Stimulated activated CD8-positive, alpha-beta memory T cell treated with anti-CD3 and anti-CD28 coated beads, Interleukin-12 subunit alpha, Interleukin-12 subunit beta, amount 100 ng/mL, for 24 hours (primary cell): Measurements from ENCODE around the gene TRMT2A.

Experiments used
- DNase-seq: peaks from one replicate; pipeline ENCODE4 v3.0.0-alpha.2; 2020; ENCODE audit errors: extremely low read depth

The TRMT2A gene

DNA sequence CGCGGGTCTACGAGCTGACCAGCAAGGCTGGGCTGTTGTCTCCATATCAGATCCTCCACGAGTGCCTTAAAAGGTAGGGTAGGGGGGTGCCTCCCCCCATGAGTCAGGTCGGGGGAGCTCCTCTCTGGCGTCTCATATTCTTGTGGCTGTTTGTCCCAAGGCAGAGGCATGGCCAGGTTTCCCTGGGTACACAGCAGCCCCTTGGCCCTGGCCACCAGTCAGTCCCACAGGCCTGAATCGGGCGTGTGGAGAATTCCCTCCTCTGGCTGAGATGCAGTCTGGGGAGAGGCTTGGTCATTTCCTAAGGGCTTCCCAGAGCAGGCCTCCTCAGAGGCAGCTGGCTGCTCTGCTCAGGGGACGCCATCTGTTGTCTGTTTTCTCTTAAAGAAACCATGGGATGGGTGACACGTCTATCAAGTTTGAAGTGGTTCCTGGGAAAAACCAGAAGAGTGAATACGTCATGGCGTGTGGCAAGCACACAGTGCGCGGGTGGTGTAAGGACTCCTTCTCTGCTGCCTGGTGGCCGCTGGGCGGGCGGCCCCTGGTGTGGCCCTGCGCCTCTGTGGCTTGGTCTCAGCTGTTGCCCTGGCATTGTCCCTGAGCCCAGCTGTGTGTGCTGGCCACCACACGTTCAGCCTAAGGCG, 10.7 kb downstream of the TRMT2A start:
- DNase-seq, result no peak

DNA sequence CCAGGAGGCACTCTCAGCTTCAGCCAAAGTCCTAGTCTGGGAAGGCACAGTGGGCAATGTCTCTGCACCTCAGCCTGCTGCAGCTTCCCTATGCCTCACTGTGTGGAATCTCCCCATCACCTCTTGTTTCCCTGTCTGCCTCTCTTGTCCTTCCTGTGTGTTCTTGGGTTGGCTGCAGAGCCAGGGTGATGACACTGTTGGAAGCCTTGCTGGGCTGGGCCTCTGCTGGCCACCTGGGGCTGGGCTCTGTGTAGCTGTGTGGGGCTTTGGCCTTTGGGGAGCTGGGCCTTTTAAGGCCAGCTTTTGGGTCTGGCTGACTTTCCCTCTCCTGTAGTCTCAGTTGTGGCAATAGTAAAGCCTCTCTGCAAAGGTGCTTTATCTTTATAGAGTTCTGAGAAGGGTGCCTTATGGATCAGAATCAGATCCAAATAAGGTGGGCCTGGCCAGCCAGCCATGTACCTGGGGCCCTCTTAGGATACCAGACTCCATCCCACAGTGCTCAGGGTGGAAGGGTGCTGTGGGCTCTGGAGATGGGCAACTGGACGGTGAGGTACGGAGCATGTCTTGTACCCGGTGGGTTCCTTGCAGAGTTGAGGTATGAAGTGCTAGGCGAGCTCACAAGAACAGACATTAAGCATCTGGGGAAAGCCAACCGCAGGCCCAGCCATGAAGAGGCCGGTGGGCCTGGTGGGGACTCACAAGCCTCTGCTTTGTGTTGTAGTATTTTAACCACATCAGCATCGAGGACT, 11.4 kb downstream of the TRMT2A start:
- no peak for DNase-seq

DNA sequence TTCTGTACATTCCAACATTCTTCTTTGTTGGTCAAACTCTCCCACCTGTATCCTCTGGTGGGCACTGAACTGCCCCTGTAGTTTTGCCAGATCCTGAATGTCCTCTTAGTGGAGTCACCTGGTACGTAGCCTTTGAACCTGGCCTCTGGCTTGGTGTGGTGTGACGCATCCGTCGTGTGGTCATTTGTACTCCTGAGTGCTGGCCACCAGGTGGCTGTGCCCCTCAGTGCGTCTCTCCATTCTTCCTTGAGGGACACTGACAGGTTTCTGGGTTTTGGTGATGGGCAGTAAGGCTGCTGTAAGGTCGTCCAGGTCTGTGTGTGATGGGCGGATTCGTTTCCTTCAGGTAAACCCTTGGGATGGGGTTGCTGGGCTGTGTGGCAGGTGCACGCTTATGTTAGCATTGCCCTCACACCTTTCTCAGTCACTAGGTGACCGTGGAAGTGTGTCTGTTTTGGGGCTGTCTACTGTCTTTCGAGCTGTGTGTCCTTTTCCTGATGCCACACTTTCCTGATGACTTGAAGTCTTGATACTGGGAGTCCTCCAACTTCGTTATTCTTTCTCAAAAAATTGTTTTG, 14.7 kb downstream of the TRMT2A start:
- no peak for DNase-seq

DNA sequence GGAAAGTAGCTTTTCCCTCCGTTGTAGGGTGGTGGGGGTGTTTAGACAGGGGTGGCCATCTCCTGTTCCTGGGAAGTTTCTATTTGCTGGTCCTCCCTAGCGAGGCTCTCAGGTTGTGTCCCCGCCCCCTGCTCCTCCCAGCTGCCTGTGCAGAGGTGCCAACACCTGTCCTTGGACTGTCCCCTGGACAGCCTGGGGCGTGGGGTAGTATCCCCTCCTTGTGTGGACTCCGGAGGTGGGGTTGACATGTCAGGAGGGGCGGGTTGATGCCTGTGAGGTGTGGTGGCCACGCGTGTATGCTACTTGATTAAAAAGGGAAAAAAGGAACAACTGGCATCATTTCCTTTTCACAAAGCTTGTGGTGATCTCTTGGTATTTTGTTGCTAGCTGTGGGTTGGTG, 15.4 kb downstream of the TRMT2A start:
- DNase-seq, result no peak

DNA sequence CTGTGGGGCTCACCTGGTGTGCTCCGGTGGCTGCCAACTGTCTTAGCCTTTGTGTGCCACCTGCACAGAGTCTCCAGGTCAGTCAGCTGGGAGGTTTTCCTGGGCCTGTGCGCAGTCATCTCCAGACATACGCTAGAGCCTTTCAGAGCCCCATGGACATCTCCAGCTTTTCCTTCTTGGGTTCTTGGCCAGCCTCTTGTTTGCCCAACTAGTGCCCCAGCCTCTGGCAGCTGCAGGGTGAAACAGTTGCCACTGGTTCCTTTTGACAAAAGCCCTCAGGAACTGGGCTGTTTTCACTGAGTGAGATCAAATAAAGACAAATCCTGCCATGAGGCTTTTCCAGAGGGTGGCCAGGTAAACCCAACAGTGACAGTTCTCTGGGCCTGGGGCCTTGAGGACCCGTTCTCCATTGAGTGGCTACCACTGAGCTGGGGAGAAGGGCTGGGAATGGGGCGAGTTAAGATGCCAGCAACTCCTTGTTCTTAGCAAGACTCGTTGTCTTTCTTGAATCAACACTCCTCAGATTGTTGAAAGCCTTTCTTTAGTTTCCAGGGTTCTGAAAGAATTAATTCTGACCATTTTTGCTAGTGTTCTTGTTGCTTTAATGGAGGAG, 17.8 kb downstream of the TRMT2A start:
- no peak for DNase-seq

DNA sequence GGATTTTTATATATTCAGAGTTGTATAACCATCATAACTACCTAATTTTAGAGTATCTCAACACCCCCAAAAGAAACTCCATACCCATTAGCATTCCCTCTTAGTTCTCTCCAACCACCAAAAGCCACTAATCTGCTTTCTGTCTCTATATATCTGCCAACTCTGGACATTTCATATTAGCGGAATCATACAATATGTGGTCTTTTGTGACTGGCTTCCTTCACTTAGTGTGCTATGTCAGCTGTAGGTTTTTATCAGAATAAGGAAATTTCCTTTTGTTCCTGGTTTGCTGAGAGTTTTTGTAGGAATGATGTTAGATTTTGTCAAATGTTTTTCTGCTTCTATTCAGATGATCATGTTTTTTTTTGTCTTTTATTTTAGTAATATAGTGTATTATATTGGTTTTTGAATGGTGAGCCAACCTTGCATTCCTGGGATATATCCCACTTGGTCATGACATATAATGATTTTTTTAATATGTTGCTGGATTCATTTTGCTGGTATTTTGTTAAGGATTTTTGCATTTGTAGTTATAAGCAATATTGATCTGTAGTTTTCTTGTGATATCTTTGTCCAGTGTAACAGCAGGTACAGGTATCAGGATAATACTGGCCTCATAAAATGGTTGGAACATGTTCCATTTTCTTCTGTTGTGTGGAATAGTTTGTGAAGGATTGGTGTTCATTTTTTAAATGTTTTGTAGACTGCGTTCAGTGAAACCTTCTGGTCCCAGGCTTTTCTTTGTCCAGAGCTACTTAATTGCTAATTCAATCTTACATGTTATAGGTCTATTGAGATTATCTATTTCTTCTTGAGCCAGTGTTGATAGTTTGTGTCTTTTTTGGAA, 20.2 kb downstream of the TRMT2A start:
- no peak for DNase-seq

DNA sequence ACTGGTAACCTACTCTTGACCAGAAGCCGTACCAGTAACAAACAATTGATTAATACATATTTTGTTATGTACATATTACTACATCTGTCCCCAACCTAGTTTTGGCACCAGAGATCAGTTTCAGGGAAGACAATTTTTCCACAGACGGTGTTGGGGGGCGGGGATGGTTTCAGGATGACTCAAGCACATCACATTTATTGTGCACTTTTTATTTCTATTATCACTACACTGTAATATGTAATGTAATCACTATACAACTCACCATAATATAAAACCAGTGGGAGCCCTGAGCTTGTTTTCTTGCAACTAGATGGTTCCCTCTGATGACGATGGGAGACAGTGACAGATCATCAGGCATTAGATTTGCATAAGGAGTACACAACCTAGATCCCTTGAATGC, 21.5 kb downstream of the TRMT2A start:
- no peak for DNase-seq

DNA sequence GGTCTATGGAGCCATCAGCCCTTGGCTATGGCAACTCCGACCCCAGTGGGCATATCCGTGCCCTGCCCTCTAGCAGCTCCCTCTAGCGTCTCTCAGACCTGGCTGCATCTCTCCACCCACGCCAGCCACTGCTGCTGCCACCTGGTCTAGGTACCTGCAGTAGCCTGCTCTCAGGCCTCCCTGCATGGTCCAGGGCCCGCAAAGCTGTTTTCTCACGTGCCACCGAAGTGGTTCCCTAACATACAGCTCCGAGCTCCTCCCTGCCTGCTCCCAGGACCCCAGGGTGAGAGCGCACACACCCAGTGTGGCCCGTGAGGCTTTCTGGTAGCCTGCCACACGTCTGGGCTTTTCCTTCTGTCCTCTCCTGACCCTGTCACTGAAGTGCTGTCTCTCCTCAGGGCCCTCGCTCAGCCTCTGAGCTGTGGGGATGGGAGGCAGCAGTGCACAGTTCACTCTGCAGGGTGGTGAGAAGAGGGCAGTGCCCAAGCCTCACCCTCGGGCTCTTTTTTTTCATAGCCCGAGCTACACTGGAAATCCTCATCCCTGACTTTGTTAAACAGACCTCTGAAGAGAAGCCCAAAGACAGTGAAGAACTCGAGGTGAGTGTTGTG, 22.7 kb downstream of the TRMT2A start:
- DNase-seq, result no peak

DNA sequence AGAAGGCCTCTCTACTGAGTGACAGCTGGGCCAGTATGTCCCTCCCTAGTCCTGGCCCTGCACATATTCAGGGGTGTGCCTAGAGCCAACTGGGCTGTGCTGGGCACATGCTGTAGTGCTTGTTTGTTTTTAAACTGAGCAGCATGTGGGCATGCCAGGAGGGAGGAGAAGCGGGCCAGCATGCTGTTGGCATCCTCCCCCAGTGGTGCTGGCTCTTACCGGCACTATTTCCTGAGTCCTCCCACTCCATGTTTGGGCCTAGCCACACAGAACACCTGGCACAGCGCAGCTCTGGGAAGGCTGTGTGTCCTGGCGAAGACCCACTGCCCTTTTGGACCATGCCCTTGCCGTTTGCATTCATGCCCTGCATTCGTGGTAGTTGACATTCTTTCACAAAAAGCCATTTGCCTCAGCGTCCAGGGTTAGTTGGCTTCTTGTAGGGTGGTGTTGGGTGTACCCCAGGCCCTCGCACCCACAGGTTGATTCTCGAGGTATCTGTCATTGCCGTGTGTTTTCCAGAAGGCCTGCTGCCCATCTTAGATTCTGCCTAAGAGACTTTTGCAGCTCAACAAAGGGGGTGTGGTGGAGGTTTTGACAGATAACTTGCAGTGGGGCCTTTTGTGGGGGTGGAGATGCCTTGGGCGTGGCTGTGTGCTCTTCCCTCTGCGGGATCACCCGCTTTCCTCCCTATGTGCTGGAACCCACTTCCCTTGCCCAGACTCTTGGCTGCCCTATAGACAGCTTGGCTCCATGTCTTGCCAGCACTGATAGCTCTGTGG, 23.4 kb downstream of the TRMT2A start:
- DNase-seq, result no peak

DNA sequence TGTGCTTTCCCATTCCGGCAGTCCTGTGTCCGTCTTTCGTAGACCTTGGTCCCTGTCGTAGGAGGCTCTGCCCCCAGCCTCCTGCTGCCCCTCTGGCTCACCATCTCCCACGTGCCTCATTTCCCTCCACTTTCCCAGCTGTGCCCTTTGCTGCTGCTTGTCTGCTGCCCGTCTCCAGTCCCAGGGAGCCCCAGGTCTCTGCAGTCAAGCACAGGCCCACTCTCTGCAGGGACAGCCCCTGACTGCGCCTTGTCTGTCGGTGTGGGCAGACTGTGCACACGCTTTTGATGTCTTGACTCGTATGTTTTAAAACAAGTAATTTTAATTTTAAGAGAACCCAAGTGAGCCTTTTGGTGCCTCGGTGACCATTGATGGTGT, 24.6 kb downstream of the TRMT2A start:
- DNase-seq, result no peak

DNA sequence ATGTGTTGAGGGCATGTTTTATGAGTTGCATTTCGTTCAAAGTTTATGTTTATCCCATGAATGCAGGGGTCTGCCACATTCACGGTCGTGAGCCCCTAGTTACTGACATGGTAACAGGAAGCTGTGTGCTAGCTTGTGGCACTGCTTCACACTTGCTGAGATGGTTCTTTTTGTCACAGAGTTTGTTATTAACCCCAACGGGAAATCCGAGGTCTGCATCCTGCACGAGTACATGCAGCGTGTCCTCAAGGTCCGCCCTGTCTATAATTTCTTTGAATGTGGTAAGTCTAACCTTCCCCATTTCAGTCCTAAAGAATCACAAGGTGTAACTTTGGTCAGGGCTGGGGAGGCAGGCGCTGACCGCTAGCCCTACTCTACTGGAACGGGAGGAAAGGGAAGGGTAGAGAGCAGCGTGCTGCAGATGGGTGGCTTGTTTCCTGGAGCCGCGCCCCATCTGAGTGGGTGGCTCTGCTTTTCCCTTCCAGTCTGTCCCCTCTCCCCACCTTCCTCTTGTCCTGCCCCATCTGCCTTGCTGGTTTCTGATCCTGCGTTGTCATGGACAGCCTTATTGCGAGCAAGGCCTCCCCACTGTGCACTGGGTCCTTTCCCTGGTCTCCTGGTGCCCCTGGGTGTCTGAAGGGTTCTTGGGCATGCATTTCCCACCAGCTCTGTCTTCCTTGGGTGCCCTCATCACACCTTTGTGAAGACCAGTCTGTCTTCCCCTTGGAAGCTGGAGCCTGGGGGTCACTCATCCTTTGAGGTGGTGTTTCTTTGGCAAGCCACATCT, 25.1 kb downstream of the TRMT2A start:
- no peak for DNase-seq

DNA sequence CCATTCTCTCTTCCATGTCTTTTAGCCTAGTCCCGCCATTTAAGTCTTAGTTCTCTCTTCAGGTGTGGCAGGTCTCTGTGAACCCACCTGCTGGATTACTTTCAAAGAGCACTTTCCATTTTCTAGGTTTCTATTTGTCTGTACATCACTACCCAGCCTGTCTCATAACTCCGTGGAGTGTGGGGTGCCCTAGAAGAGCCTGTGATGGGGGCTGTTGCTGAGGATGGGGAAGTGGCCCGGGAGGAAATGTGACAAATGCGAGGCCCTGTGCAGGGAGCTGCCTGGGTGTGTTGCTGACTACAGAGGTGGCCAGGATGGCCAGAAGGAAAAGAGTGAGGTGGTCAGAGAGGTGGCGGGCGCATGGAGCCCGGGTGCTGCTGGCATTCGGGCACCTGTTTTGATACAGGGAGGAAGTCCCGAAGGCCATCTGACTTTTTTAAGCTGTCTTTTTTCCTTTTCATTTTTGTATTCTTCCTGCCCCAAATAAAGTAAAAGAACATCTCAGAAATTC, 26.2 kb downstream of the TRMT2A start:
- DNase-seq, result no peak

DNA sequence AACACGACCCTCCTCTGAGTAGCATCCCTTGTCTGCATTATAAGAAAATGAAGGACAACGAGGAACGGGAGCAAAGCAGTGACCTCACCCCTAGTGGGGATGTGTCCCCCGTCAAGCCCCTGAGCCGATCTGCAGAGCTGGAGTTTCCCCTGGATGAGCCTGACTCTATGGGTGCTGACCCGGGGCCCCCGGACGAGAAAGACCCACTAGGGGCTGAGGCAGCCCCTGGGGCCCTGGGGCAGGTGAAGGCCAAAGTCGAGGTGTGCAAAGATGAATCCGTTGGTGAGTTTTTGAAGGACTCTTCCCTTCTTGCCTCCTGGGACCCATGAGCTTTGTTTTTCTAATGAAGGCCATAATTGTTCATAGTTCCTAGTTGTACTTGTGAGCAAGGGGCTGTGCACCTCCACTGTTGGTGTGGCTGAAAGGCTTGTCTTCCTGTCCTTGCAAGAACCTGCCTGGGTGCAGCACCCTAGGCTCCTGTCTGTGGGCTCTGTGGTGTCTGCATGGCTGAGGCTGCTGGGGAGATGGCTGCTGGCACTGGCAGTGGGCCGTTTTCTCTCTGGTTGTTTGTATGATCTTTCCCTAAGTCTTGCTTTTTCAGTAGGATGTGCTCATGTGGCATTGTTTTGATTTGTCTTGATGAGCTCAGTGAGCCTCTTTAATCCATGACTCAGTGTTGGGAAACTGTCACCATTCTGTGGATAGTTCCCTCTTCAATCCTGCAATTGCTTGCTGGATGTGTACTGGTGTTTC, 26.9 kb downstream of the TRMT2A start:
- DNase-seq, result no peak

DNA sequence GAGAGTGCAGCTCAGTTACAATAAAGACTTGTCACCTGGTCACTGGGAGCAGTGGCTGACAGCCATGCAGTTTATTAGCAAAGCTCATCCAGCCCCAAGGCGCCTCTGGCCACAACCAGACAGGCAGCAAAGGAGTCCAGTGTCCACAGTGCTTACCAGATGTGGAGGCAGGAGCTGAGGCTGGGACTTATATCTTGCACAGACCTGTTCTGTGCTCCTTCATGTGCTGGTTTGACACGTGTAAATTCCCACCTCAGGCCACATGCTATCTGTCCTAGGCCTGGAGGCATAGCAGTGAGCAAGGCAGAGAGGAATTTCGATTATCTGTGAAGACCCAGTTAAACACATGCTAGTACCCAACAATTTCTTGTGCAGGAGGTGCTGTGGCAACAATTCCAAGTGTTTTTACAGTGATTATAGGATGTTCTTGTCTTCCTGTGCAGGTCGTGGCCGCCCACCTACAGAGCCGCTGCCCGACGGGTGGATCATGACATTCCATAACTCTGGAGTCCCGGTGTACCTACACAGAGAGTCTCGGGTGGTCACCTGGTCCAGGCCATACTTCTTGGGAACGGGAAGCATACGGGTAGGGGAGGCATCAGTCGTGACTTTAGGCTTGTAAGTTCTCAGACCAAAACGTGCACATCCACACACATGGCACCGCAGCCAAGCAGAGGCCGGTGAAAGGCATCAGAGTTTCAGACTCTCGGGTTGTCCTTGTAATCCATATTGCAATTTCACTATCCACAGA, 27.6 kb downstream of the TRMT2A start:
- no peak for DNase-seq

DNA sequence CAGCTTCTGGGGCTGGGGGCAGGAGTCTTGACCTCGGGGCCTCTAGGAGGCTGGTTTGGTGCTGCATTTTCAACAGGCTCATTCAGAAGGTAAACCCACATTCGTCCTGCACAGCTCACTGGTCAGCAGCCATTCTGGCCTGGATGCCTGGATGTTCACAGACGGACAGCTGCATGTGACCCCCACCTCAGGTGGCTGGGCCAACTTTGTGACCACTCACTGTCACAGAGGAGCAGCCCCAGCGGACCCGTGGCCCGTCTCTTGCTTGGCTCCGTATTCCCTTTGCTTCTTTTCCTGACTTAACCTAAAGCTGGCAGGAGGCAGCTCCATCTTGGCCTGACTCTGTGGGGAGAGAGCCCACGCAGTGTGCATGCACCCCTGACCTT, 28.8 kb downstream of the TRMT2A start:
- no peak for DNase-seq

DNA sequence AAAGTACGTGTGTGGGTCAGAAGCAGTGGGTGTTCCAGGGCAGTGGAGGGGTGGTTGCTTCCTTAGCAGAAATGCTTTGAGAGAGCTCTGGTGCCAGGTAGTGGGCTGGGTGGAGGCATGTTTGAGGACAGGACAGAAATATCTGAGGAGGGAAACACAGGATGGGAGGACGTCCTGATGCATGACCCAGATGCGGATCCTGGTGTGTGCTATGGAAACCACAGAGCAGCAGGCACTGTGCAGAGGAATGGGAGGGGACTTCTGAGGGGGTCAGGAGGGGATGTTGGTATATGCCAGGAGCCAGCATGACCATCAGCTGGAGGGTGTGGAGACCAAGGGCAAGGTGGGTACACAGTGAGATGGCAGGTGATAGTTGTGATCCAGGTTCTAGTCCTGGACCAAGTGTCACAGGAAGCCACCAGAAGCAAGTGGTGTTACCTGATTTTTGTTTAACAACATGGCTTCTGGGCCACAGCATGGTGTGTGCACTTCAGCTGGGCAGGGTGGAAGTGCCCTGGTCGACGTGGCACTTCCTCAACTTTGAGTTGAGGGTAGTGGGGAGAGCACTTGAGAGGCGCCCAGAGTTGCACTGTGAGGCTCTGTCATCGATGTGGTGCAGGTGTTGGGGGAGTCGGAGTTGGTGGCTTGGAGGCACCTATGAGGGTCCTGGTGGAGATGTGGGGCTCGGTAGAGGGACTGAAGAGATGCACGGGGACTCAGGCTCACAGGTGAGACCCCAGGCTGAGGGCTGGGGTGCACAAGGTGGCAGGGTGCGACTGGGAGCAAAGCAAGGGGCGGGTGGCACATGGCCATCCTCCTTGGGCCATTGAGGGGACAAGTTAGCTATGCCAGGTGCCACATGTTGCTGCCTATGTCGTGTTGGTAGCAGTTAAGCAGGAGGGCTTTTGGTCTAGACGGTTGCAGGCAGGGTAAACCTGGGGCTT, 29.4 kb downstream of the TRMT2A start:
- no peak for DNase-seq

DNA sequence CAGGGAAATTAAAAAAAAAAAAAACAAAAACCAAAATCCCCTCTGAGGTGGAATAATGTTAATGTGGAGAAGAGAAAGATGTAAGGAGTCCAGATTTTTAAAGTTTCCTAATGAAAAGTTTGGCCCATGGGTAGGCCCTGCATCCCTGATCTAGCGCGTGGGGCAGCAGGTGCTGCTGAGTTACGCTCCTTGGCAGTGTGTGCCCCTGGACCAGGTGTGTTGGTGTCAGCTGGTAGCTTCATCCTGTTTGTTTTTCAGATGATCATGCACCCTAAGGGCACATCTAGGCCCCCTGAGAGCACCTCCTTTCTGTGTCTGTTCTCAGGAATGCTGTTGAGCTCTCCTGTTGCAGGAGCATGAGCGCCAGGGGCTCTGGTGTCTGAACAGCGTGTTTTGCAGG, 30.3 kb downstream of the TRMT2A start:
- DNase-seq, result no peak
